Measurements from ENCODE around the gene KIF1A.
A peak's percentile ranks its signal among the peaks of the same experiment; 100 is the strongest.
"Not testable (repeated sequence)": the region's sequence is repeated elsewhere in the genome, so short reads cannot be mapped to it uniquely, and the experiment has no call there.

The KIF1A gene

DNA sequence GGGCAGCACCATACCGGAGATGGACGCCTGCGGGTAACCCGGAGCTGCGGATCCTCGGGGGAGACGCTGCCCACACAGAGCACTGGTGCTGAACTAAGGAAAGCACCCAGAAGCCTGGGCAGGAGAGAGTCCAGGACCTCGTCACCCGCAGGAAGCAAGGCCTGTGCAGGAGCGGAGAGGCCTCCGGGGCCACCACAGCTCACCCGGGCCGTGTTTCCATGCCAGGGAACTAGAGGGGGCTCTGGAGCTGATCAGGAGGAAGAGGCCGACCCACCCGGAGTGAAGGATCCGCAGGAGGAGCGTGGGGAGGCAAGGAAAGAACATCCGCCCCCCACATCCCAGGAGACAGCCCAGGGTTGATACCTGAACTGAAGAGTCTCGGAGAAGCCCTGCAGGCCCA, 141.1 kb downstream of the KIF1A start:
- DNase-seq, result not testable (repeated sequence)

DNA sequence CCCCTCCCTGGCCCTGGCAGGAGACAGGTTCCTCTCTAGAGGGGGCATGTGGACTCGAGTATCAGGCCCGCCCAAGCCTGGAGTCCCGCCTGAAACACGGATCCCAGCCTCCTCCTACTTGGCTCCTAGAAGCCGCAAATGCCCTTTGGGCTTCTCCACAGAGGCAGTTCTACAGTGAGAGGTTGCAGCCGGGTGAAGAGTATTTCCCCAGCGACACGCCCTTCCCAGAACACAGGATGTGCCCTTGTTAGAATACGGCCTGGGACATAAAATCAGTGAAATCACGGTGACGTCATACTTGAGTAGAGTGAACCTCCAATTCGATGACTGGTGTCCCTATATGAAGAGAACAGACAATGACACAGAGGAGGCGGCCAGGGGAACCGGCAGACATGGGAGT, 142.0 kb downstream of the KIF1A start:
- not testable (repeated sequence) for DNase-seq

DNA sequence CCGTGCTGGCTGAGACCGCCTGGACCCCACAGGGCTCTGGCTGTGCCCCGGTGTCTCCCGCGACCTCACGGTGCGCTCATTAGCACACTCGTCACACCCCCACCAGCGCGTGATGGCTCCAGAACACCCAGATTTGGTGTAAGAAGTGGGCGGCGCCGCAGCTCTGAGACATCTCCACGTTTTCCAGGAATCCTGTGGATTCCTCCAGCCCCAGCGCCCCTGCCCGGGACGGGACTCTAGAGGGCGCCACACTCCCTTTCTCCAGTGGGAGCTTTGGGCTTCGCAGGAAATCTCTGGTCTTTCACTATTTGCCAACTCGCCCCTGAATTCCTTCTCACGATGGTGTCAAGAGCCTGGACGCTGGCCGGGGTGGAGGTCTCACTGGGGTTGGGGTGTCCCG, 144.7 kb downstream of the KIF1A start:
- not testable (repeated sequence) for DNase-seq

DNA sequence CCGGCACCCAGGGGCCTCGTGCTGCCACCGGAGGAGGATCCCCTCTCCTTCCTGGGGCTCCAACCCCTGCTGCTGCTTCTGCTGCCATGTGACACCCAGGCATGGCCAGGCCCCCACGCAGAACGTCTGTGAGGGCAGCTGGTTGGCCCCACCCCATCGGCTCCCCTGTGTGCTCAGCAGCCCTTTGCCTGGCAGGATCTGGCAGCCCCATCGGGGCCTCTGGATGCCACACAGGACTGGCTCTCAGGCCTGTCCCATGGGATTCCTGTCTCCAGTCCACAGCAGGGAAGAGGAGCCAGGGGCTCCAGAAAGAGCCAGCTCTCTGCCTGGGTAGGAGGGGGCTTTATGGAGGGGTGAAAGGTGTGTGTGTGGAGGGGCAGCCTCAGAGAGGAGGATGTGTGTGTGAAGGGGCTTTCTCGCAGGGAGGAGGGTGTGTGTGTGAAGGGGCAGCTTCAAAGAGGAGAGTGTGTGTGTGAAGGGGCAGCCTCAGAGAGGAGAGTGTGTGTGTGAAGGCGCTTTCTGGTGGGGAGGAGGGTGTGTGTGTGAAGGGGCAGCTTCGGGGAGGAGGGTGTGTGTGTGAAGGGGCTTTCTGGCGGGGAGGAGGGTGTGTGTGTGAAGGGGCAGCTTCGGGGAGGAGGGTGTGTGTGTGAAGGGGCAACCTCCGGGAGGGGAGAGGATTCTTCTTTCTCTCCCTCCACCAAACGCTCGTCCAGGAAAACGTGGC, 145.4 kb downstream of the KIF1A start:
- peak; percentile 8 for DNase-seq

DNA sequence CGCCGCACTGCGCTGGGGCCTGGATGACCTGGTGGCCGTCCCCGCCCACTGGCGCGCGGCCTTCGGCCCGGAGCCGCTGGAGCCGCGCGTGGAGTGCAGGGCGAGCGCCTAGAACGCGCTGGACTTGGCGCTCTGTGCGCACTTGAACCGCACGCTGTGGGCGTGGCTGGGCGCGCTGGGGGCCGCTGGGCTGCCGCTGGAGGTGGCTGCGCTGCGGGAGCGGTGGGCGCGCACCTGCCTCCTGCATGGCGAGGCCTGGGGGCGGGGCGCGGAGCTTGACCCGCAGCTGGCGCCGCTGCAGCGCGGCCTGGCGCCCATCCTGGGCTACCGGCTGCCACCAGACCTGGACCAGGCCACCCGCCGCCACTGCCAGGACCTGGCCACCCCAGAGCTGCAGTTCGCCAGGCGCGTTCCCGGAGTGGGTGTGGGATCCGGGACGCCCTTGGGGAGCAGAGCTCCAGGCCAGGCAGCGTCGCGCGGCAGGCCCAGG, 147.3 kb downstream of the KIF1A start:
- DNase-seq, result no peak

DNA sequence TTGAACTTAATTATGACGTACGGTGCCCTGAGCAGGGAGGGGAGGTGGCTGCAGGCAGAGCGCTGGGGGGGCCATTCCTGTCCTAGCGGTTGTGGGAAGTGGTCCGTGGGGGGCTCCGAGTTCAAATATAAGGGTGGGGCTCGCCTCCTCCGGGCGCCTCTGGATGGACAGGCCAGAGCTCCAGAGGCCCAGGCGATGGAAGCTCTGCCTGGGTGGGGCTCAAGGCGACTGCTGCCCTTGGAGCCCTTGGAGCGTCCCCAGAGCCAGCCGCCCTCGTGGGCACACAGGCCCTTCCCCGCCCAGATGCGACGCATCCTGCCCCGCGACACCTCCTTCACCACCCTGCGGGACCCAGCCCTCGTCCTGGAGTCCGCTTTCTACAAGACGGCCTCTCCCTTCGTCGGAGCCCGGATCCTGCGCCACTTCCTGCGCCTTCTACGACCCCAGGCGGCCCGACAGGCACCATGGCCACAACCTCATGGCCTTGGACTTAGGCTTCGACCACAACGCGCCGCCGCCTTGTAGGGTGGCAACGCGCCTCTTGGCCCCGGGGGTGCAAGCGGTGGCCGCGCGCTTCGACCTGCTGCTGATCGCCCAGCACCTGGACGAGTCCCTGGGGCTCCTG, 147.8 kb downstream of the KIF1A start:
- no peak for DNase-seq

DNA sequence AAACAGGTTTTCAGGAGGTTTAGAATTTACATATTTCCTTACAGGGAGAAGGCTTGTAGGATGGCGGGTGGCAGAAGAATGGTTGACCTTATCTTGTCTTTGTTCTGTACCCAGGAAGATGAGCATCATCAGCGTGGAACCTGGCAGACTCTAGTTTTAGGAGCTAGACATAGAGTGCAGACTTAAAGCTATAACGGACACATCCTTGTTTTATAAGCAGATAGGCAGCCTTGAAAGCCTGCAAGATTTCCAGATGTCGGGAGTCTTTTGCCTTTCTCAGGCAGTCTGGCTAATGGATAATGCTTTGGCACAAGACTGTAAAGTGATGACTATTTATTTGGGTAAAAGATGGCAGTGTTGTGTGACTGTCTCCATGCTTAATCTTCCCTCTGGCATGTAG, 149.1 kb downstream of the KIF1A start:
- no peak for DNase-seq

DNA sequence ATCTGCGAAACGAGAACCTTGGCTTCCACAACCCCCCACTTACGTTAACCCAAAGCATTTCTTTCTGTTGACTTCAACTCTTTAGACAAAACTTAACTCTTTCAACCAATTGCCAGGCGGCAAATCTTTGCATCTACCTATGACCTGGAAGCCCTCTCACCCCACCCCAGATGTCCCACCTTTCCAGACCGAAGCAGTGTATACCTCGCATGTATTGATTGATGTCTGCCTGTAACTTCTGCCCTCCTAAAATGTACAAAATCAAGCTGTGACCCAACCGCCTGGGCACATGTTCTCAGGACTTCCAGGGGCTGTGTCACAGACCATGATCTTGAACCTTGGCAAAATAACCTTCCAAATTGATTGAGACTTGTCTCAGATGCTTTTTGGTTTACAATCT, 149.6 kb downstream of the KIF1A start:
- no peak for DNase-seq

DNA sequence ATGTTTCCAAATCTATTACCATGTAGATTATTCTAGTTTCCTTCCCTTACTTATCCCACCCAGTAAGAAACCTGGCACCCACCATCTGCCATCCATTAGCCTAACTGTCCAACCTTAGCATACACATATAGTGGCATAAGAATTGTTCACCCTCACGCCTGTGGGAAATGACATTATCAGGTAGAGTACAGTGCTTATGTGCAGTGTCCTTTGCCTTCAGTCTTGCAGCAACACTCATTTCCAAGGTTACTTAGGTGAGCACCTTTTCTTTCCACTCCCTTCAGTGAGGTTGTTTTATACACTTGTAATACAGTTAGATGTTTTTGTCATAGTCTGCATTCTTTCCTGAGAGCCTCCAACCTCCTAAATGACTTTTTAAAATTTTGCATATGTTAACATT, 155.4 kb downstream of the KIF1A start:
- no peak for DNase-seq
